CD14-positive monocyte (primary cell): ENCODE results near the gene PTH2R. TPM values are rescaled to one million over a fixed set of nuclear protein-coding genes. Genes with fewer than 3 reads are reported as not detected.

Experiments used
- DNase-seq, 3 donors: peaks; one replicate each; pipeline ENCODE4 v3.0.0-alpha.2; 2011 to 2022
- H2AFZ ChIP-seq: 2 replicates; pipeline ENCODE4 v1.6.0; 2012; ENCODE audit warnings: mild to moderate bottlenecking, low read depth, low read length, inconsistent platforms; ENCODE audit not compliant: insufficient read depth, poor library complexity, severe bottlenecking
- H3K27ac ChIP-seq, 2 donors: 1 replicate in 1 of 2; 2 replicates in 1 of 2; pipeline ENCODE4 v1.5.1; 2012 to 2013; ENCODE audit warnings: low read length in 2 of 2, control low read depth in 1 of 2, inconsistent platforms in 1 of 2, low read depth in 1 of 2, mild to moderate bottlenecking in 1 of 2
- H3K27me3 ChIP-seq, 2 donors: one replicate each; pipeline versions ENCODE4 v1.6.0 to v1.6.1; 2011 to 2013; ENCODE audit warnings: low read length in 2 of 2; ENCODE audit not compliant: control insufficient read depth in 2 of 2, insufficient read depth in 2 of 2
- H3K36me3 ChIP-seq, 2 donors: replicated peaks in 1 of 2; 1 replicate in 1 of 2; 2 replicates in 1 of 2; pipeline versions ENCODE4 v1.5.1 to v1.6.1; 2012 to 2013; ENCODE audit warnings: low read length in 2 of 2, control low read depth in 1 of 2, inconsistent platforms in 1 of 2, mild to moderate bottlenecking in 1 of 2; ENCODE audit not compliant: insufficient read depth in 2 of 2, control insufficient read depth in 1 of 2
- H3K4me1 ChIP-seq, 2 donors: 1 replicate in 1 of 2; 2 replicates in 1 of 2; pipeline versions ENCODE4 v1.5.1 to v1.6.1; 2012 to 2013; ENCODE audit warnings: low read length in 2 of 2, control low read depth in 1 of 2, inconsistent platforms in 1 of 2, mild to moderate bottlenecking in 1 of 2, moderate library complexity in 1 of 2; ENCODE audit not compliant: insufficient read depth in 2 of 2, control insufficient read depth in 1 of 2
- H3K4me2 ChIP-seq: replicated peaks from 2 replicates; pipeline ENCODE3; 2012; ENCODE audit warnings: low read length, moderate library complexity, mild to moderate bottlenecking; ENCODE audit not compliant: poor library complexity, severe bottlenecking; ENCODE audit errors: extremely low read depth
- H3K4me3 ChIP-seq, 3 experiments: fragments of 200-600 bp in 1 of 3; sonication (generic) in 1 of 3; replicated peaks in 1 of 3; 1 replicate in 2 of 3; 2 replicates in 1 of 3; pipeline ENCODE4 v1.5.1; 2011 to 2013; ENCODE audit warnings: low read length in 3 of 3, mild to moderate bottlenecking in 3 of 3, control low read depth in 2 of 3, low read depth in 2 of 3, inconsistent platforms in 1 of 3, moderate library complexity in 1 of 3
- H3K79me2 ChIP-seq: 2 replicates; pipeline ENCODE4 v1.6.0; 2012; ENCODE audit warnings: mild to moderate bottlenecking, control low read depth, inconsistent platforms, low read length, moderate library complexity; ENCODE audit not compliant: insufficient read depth
- H3K9ac ChIP-seq: 2 replicates; pipeline ENCODE4 v1.6.0; 2017; ENCODE audit warnings: low read length, mild to moderate bottlenecking; ENCODE audit not compliant: insufficient read depth, poor library complexity, severe bottlenecking
- H3K9me3 ChIP-seq, 2 donors: replicated peaks in 1 of 2; 1 replicate in 1 of 2; 2 replicates in 1 of 2; pipeline versions ENCODE4 v1.5.1 to v1.6.1; 2012 to 2013; ENCODE audit warnings: low read length in 2 of 2, control low read depth in 1 of 2; ENCODE audit not compliant: control insufficient read depth in 1 of 2, insufficient read depth in 1 of 2
- H4K20me1 ChIP-seq: 2 replicates; pipeline ENCODE4 v1.6.0; 2012; ENCODE audit warnings: mild to moderate bottlenecking, low read length, control low read depth, moderate library complexity; ENCODE audit not compliant: insufficient read depth
- H3K27ac Mint-ChIP-seq, 7 donors: one replicate each; pipeline ENCODE4 v1.8.0; 2020; ENCODE audit warnings: mild to moderate bottlenecking in 7 of 7, mixed read lengths in 7 of 7, moderate library complexity in 6 of 7, inconsistent platforms in 2 of 7
- H3K27me3 Mint-ChIP-seq, 3 donors: one replicate each; pipeline ENCODE4 v1.8.0; 2021 to 2022; ENCODE audit warnings: low read depth in 3 of 3, mild to moderate bottlenecking in 3 of 3, mixed read lengths in 3 of 3, moderate library complexity in 3 of 3, inconsistent platforms in 1 of 3
- H3K36me3 Mint-ChIP-seq, 2 donors: one replicate each; pipeline ENCODE4 v1.8.0; 2020; ENCODE audit warnings: mixed read lengths in 2 of 2, inconsistent platforms in 1 of 2, mild to moderate bottlenecking in 1 of 2
- H3K4me1 Mint-ChIP-seq: one replicate; pipeline ENCODE4 v1.8.0; 2020; ENCODE audit warnings: mild to moderate bottlenecking, mixed read lengths
- H3K4me3 Mint-ChIP-seq, 2 donors: one replicate each; pipeline ENCODE4 v1.8.0; 2020; ENCODE audit warnings: mild to moderate bottlenecking in 2 of 2, mixed read lengths in 2 of 2, moderate library complexity in 1 of 2
- H3K9me3 Mint-ChIP-seq, 7 donors: one replicate each; pipeline ENCODE4 v1.8.0; 2020 to 2022; ENCODE audit warnings: mixed read lengths in 7 of 7, mild to moderate bottlenecking in 6 of 7, moderate library complexity in 6 of 7, inconsistent platforms in 2 of 7
- CTCF ChIP-seq: fragments of 200-600 bp; IDR thresholded peaks from one replicate; pipeline ENCODE4 v1.8.0; 2022; ENCODE audit warnings: antibody characterized with exemption, mild to moderate bottlenecking
- WGBS: methylation state at CpG from one replicate; pipeline ENCODE4 v1.1.5; 2013; ENCODE audit warnings: missing lambda C conversion rate; ENCODE audit not compliant: insufficient coverage; 5-methylcytosine and 5-hydroxymethylcytosine counted together
- intact Hi-C, 2 donors: fragments of 100-400 bp; cut with micrococcal nuclease; formaldehyde crosslinking; loops; one replicate each; pipeline versions ENCODE4 v1.15.0 to v1.15.1; 2023
- polyA plus RNA-seq, 3 donors: library from polyadenylated mRNA; depleted of rRNA in 1 of 3; unstranded in 2 of 3; stranded (reverse) in 1 of 3; fragments of 300-500 nt in 2 of 3; fragments of >200 nt in 1 of 3; fragmentation: Illumina TruSeq in 2 of 3; gene quantifications; 1 replicate in 2 of 3; 2 replicates in 1 of 3; pipeline ENCODE4 v1.2.3, GENCODE V29; 2012 to 2021

The PTH2R gene
- polyA plus RNA-seq, 3 donors = 0.07 to 0.12 (median 0.11) TPM

DNA sequence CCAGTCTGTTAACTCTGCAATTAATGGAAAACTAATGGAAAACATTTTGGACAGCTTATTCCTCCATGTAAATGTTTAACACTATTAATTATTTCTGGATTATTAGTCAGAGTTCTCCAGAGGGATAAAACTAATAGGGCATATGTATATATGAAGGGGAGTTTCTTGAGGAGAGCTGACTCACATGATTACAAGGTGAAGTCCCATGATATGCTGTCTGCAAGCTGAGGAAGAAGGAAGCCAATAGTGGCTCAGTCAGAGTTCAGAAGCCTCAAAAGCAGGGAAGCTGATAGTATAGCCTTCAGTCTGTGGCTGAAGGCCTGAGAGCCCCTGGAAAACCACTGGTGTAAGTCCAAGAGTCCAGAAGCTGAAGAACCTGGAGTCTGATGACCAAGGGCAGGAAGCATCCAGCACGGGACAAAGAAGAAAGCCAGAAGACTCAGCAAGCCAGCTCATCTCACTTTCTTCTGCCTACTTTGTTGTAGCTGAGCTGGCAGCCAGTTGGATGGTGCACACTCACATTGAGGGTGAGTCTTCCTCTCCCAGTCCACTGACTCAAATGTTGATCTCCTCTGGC lies 136.0 kb downstream of the PTH2R start:
- Histone ChIP-seq H3K79me2 (no peaks in the 10 kb centered on the region), H3K4me1 (no peaks in the 10 kb centered on the region), H4K20me1 (no peaks in the 10 kb centered on the region), H3K27me3 (no peaks in the 10 kb centered on the region), H3K9ac (no peak overlapping the region), H2AFZ (no peak overlapping the region), H3K9me3 (no peaks in the 10 kb centered on the region), H3K4me3 (no peak overlapping the region), H3K27ac (no peak overlapping the region), H3K4me2 (no peak overlapping the region), H3K36me3 (no peaks in the 10 kb centered on the region)
- peaks cover 0 to 3% (median 0%) of the 10 kb centered on the region in 7 donors for H3K9me3 Mint-ChIP-seq
- intact Hi-C loops = no loop called here
- no peak overlapping the region for H3K27ac Mint-ChIP-seq
- peaks cover 0 to 3% (median 1%) of the 10 kb centered on the region in 3 donors for H3K27me3 Mint-ChIP-seq
- no peak overlapping the region for H3K4me3 Mint-ChIP-seq
- no peak for DNase-seq
- no peaks in the 10 kb centered on the region for H3K36me3 Mint-ChIP-seq
- no peaks in the 10 kb centered on the region for H3K4me1 Mint-ChIP-seq
- 91% methylated on average over 1 of the region's 1 CpG for WGBS
- TF ChIP-seq CTCF = no peak

Other genes starting within 250 kb of the PTH2R start
- gene CRYGA, start 243.2 kb upstream of the PTH2R start, polyA plus RNA-seq = not detected
- not detected for gene C2orf80, start 216.8 kb upstream of the PTH2R start, polyA plus RNA-seq
- gene IDH1, start 151.7 kb upstream of the PTH2R start, polyA plus RNA-seq = 100 to 1,000 TPM in 2 of 3 donors, 10 to 100 TPM in 1; 33.6 to 120 (median 115) TPM
- 10 to 100 TPM in 1 of 3 donors, 1 to 10 TPM in 2; 3.5 to 17.6 (median 6.2) TPM for gene PIKFYVE, start 140.5 kb upstream of the PTH2R start, polyA plus RNA-seq